ENCODE results near the gene WNT7B. TPM values are rescaled to one million over a fixed set of nuclear protein-coding genes. Genes with fewer than 3 reads are reported as not detected.

Gene WNT7B
- total and polyA plus RNA-seq, 2 of the 8 experiments (the other 6 are each of a cell fraction or from before 2014, with no cell fraction given): 0.14 to 0.24 TPM

DNA sequence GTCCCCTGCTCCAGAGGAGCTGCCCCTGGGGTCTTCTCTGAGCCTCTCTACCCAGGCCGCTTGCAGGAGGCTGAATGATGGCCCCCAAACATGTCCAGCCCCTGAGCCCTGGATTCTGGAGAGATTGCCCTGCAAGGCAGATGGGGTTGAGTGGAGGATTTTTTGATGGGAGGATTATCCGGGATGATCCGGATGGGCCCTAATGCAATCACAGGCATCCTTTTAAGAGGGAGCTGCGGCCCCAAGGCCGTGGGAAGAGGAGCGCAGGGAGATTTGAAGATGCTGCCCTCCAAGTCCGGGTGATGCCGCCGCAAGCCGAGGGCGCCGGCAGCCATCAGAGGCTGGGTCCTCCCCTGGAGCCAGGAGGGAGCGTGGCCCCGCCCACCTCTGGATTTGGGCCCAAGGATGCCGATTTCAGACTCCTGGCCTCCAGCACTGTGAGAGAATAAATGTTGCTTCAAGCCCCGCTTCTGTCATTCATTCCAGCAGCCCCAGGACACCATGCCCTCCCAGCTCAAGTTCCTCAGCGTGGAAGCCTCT is 66.0 kb downstream of the WNT7B start (continued):
- TF ChIP-seq, protein P1, sequence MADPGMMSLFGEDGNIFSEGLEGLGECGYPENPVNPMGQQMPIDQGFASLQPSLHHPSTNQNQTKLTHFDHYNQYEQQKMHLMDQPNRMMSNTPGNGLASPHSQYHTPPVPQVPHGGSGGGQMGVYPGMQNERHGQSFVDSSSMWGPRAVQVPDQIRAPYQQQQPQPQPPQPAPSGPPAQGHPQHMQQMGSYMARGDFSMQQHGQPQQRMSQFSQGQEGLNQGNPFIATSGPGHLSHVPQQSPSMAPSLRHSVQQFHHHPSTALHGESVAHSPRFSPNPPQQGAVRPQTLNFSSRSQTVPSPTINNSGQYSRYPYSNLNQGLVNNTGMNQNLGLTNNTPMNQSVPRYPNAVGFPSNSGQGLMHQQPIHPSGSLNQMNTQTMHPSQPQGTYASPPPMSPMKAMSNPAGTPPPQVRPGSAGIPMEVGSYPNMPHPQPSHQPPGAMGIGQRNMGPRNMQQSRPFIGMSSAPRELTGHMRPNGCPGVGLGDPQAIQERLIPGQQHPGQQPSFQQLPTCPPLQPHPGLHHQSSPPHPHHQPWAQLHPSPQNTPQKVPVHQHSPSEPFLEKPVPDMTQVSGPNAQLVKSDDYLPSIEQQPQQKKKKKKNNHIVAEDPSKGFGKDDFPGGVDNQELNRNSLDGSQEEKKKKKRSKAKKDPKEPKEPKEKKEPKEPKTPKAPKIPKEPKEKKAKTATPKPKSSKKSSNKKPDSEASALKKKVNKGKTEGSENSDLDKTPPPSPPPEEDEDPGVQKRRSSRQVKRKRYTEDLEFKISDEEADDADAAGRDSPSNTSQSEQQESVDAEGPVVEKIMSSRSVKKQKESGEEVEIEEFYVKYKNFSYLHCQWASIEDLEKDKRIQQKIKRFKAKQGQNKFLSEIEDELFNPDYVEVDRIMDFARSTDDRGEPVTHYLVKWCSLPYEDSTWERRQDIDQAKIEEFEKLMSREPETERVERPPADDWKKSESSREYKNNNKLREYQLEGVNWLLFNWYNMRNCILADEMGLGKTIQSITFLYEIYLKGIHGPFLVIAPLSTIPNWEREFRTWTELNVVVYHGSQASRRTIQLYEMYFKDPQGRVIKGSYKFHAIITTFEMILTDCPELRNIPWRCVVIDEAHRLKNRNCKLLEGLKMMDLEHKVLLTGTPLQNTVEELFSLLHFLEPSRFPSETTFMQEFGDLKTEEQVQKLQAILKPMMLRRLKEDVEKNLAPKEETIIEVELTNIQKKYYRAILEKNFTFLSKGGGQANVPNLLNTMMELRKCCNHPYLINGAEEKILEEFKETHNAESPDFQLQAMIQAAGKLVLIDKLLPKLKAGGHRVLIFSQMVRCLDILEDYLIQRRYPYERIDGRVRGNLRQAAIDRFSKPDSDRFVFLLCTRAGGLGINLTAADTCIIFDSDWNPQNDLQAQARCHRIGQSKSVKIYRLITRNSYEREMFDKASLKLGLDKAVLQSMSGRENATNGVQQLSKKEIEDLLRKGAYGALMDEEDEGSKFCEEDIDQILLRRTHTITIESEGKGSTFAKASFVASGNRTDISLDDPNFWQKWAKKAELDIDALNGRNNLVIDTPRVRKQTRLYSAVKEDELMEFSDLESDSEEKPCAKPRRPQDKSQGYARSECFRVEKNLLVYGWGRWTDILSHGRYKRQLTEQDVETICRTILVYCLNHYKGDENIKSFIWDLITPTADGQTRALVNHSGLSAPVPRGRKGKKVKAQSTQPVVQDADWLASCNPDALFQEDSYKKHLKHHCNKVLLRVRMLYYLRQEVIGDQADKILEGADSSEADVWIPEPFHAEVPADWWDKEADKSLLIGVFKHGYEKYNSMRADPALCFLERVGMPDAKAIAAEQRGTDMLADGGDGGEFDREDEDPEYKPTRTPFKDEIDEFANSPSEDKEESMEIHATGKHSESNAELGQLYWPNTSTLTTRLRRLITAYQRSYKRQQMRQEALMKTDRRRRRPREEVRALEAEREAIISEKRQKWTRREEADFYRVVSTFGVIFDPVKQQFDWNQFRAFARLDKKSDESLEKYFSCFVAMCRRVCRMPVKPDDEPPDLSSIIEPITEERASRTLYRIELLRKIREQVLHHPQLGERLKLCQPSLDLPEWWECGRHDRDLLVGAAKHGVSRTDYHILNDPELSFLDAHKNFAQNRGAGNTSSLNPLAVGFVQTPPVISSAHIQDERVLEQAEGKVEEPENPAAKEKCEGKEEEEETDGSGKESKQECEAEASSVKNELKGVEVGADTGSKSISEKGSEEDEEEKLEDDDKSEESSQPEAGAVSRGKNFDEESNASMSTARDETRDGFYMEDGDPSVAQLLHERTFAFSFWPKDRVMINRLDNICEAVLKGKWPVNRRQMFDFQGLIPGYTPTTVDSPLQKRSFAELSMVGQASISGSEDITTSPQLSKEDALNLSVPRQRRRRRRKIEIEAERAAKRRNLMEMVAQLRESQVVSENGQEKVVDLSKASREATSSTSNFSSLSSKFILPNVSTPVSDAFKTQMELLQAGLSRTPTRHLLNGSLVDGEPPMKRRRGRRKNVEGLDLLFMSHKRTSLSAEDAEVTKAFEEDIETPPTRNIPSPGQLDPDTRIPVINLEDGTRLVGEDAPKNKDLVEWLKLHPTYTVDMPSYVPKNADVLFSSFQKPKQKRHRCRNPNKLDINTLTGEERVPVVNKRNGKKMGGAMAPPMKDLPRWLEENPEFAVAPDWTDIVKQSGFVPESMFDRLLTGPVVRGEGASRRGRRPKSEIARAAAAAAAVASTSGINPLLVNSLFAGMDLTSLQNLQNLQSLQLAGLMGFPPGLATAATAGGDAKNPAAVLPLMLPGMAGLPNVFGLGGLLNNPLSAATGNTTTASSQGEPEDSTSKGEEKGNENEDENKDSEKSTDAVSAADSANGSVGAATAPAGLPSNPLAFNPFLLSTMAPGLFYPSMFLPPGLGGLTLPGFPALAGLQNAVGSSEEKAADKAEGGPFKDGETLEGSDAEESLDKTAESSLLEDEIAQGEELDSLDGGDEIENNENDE (IDR thresholded peaks at IDR 0.05; ENCODE audit: insufficient replicate concordance, low read length): no peak
- no peak for TF ChIP-seq KDM1A (IDR thresholded peaks at IDR 0.05; ENCODE audit: borderline replicate concordance, low read length)
- TF ChIP-seq, protein P2, sequence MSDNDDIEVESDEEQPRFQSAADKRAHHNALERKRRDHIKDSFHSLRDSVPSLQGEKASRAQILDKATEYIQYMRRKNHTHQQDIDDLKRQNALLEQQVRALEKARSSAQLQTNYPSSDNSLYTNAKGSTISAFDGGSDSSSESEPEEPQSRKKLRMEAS (IDR thresholded peaks at IDR 0.05): no peak
- no peak for TF ChIP-seq ASH2L (IDR thresholded peaks at IDR 0.05; ENCODE audit: low read length)
- no peak for TF ChIP-seq CHD2 (IDR thresholded peaks at IDR 0.05; ENCODE audit: low read length)
